Femur (tissue), 1 donor: Measurements from ENCODE around the gene RPS5.
"Not testable (repeated sequence)": the region's sequence is repeated elsewhere in the genome, so short reads cannot be mapped to it uniquely, and the experiment has no call there.

Source experiments
- DNase-seq: peaks from one replicate; pipeline ENCODE4 v3.0.0-alpha.2; 2017

The RPS5 gene

GRCh38 chr19:58385891-58386575 lies 1.0 kb upstream of the RPS5 start:
- peak; percentile 45 for DNase-seq

GRCh38 chr19:58387338-58388174 lies 487 bp downstream of the RPS5 start:
- peak; percentile 17 for DNase-seq

DNA sequence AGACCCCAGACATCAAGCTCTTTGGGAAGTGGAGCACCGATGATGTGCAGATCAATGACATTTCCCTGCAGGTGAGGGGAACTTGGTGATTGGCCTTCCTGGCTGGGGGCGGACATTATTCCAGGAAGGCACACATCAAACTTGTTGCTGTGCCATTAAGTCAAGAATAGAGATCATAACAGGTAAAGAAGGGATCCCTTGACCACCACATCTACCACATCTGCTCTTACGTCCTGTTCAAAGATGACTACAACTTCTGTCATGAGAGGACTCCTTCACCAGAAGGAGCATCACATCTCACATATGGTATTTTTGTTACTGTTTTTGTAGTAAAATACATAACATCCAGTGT lies 1.1 kb downstream of the RPS5 start:
- DNase-seq: no peak

- DNase-seq: no peak
Observed at GRCh38 chr19:58392945-58393724, 6.1 kb downstream of the RPS5 start.

DNA sequence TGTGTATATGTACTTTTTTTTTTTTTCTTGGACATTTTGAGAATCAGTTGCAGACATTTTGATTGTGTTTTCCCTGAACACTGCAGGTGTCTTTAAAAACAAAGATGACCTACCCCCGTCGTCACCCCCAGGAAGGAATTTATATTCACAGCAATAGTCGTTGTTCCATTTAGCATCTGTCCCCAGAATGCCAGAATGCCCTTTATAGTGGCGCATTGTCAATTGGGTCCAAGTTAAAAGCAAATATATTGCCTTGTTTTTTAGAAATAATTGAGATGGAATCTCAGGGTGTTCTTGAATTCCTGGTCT lies 6.6 kb downstream of the RPS5 start:
- no peak for DNase-seq

- no peak for DNase-seq
Observed at GRCh38 chr19:58394821-58395219, 7.8 kb downstream of the RPS5 start.

DNA sequence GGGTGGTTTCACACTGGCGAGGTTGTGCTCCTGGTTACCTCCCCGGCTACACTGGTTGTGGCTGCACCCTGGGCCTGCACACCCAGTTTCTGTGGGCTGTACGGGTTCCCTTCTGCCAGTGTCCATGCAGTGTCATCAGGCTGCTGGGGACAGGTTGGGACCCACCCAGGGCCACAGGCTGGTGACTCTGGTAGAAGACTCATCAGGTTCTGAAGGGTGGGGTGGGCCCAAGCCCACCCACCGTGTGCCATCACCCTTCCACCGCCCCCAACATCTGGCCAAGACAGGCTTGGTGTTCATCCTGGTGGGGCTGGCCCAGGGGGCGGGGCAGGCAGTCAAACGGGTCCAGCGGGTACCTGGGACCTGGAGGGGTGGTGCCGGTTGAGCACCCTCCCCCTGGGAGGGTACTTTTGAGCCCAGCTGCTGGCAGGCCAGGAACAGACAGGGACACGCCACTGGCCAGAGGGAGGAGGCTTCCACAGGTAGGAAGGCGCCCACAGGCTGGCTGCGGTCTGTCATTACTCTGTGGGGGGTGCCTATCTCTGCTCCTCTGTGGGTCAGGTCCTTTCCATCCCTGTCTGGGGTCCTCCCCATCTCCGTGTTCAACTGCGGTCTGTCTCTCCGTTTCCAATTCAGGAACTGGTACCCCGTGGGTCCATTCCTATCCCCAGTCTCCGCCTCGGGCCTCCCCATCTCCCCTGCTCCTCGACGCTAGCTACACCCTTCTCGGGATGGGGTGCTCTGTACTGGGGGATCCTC lies 8.3 kb downstream of the RPS5 start, which contains the start of gene RNF225:
TSS of gene RNF225 (plus strand) at position 437 of the 759 bp plus-strand sequence. CDS start 434 bp downstream, outside the sequence.
- DNase-seq: peak; percentile 24

GRCh38 chr19:58395979-58396627 lies 9.0 kb downstream of the RPS5 start:
- peak; percentile 31 for DNase-seq

DNA sequence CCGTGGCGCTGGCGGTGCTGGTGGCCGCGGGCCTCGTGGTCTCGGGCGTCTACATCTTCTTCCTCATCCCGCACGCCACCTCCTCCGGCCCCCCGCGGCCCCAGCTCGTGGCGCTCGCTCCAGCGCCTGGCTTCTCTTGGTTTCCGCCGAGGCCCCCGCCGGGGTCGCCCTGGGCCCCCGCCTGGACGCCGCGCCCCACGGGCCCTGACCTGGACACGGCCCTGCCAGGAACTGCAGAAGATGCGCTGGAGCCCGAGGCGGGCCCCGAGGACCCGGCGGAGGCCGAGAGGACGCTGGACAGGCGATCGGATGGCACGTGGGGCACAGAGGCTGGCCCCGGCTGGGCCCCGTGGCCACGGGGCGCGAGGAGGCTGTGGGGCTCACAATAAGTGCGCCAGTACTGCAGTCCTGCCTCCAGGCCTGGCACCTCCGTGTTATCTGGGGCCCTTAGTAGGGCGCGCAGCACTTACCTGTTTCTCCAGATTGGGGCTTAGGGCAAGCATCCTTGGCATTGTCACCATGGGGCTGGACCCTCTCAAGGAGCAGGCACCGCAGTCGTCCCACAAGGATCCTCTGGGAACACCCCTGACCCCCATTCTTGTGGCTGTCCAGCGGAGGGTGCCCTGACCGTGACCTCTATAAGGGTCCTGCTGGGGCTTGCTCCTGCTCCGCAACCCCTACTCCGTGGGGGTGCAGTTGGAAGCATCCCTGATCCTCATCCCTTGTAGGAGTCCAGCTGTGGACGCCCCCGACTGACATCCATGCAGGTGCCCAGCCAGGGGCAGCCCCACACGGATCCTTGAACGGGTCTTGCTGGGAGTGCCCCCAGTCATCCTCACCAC lies 9.8 kb downstream of the RPS5 start:
- no peak for DNase-seq

DNA sequence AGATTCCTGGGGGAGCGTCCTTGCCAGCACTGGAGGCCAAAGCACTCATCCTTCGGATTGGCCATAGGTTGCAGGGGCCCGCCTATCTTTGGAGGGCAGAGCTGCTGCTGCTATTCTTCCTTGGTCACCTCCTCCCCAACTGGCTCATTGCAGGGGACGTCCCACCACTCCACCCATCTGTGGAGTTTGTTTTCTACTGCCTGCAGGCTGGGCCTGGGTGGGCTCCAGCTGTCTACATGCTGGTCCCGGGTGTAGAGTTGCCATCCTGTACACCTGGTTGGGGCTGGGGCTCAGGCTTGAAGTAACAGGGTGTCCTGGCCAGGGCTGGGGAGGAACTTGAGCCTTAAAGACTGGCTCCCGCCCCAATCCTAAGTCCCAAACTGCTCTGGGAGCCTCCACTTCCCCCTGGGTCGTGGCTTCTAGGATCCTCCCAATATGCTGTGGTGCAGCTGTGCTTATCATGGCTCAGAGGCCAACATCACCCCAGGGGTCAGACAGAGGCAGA lies 10.5 kb downstream of the RPS5 start:
- no peak for DNase-seq

DNA sequence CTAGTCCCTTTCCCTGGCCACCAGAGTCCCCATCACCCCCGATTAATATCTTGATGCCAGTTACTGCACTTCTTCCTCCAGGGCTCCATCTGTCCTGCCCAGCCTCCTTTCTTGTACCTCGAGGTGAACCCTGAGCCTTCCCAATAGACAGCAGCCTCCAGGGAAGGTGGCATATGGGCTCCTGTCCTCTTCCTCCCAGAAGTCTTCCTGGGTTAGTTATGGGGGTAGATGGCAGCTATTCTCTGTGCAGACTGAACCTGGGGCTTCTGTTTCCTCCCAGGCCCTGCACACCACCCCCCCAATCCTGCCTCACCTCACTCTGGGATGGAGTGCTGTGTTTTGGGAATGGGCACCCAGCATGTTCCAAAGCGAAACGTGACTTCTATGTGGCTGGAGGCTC lies 11.0 kb downstream of the RPS5 start:
- no peak for DNase-seq

GRCh38 chr19:58398545-58398944 lies 11.5 kb downstream of the RPS5 start:
- peak; percentile 21 for DNase-seq

DNA sequence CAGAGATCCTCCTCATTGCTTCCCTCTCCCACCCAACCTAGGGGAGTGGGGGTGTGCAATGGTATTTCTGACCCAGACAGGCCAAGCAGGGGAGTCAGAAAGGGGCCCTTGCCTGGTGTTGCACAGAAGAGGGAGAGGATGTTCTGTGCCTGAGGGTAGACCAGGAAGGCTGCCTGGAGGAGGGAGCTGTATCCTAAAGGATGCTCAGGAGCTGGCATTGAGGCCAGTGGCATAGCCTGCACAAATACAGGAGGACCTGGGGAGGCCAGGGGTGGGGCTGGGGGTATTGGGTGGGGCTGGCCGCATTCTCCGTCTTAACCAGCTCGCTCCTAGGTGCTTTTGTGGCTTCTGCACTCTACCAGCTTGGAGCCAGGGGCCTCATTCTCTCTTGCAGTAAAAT lies 12.8 kb downstream of the RPS5 start:
- DNase-seq: no peak

- peak; percentile 36 for DNase-seq
Observed at GRCh38 chr19:58400316-58400915, 13.3 kb downstream of the RPS5 start.

GRCh38 chr19:58400916-58401839 lies 14.1 kb downstream of the RPS5 start:
- DNase-seq: peak; percentile 100

GRCh38 chr19:58401840-58402421 lies 14.9 kb downstream of the RPS5 start:
- no peak for DNase-seq

DNA sequence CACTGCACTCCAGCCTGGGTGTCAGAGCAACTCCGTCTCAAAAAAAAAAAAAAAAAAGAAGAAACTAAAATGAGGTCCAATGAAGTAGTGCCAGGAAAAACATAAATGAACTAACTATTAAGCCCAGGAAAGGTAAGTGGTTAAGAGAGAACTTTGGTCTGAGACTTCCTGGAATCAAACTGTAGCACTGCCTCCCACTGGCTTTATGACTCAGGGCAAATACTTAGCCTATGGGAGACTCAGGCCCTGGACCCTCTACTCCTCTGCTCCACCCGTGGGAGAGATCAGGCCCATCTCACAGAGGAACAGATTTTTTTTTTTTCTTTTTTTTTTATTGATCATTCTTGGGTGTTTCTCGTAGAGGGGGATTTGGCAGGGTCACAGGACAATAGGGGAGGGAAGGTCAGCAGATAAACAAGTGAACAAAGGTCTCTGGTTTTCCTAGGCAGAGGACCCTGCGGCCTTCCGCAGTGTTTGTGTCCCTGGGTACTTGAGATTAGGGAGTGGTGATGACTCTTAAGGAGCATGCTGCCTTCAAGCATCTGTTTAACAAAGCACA lies 16.9 kb downstream of the RPS5 start:
- not testable (repeated sequence) for DNase-seq

GRCh38 chr19:58406818-58407657 lies 20.0 kb downstream of the RPS5 start:
- no peak for DNase-seq
